Transverse colon (tissue), 4 donors: ENCODE measurements around the gene PHACTR3.

ENCODE experiments used
- EP300 ChIP-seq: sonication (generic); formaldehyde crosslinking; IDR thresholded peaks from one replicate; pipeline ENCODE4 v1.6.1; 2017; ENCODE audit warnings: antibody characterized with exemption, low read depth
- POLR2A ChIP-seq: fragments of 450-650 bp; IDR thresholded peaks from one replicate; pipeline ENCODE4 v1.6.1; 2016; ENCODE audit warnings: antibody characterized with exemption, mild to moderate bottlenecking, moderate library complexity
- POLR2AphosphoS5 ChIP-seq, 3 donors: sonication (generic); formaldehyde crosslinking; IDR thresholded peaks; one replicate each; pipeline ENCODE4 v1.6.1; 2016; ENCODE audit warnings: antibody characterized with exemption in 3 of 3
- TF ChIP-seq, protein P1 (sequence below), 5 experiments: fragments of 200-600 bp in 3 of 5; fragments of 450-650 bp in 2 of 5; sonication (generic) in 3 of 5; IDR thresholded peaks; 1 replicate in 2 of 5; 2 replicates in 3 of 5; pipeline ENCODE4 v1.5.1; 2016 to 2017; ENCODE audit warnings: antibody characterized with exemption in 5 of 5, inconsistent platforms in 3 of 5, mild to moderate bottlenecking in 2 of 5, moderate library complexity in 1 of 5

- TF ChIP-seq POLR2AphosphoS5 (IDR thresholded peaks at IDR 0.05) = no peak
- no peak for TF ChIP-seq POLR2A
- TF ChIP-seq, protein P1, sequence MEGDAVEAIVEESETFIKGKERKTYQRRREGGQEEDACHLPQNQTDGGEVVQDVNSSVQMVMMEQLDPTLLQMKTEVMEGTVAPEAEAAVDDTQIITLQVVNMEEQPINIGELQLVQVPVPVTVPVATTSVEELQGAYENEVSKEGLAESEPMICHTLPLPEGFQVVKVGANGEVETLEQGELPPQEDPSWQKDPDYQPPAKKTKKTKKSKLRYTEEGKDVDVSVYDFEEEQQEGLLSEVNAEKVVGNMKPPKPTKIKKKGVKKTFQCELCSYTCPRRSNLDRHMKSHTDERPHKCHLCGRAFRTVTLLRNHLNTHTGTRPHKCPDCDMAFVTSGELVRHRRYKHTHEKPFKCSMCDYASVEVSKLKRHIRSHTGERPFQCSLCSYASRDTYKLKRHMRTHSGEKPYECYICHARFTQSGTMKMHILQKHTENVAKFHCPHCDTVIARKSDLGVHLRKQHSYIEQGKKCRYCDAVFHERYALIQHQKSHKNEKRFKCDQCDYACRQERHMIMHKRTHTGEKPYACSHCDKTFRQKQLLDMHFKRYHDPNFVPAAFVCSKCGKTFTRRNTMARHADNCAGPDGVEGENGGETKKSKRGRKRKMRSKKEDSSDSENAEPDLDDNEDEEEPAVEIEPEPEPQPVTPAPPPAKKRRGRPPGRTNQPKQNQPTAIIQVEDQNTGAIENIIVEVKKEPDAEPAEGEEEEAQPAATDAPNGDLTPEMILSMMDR (IDR thresholded peaks at IDR 0.05) = no peak
- no peak for TF ChIP-seq EP300
These were observed 92.7 kb downstream of the PHACTR3 start for GRCh38 chr20:59697068-59697467.
